AG08396 (cell line): Measurements from ENCODE around the gene SCTR.

Experiments
- DNase-seq: peaks from one replicate; pipeline ENCODE4 v3.0.0; 2012; ENCODE audit warnings: low spot score, mixed read lengths

Gene SCTR

DNA sequence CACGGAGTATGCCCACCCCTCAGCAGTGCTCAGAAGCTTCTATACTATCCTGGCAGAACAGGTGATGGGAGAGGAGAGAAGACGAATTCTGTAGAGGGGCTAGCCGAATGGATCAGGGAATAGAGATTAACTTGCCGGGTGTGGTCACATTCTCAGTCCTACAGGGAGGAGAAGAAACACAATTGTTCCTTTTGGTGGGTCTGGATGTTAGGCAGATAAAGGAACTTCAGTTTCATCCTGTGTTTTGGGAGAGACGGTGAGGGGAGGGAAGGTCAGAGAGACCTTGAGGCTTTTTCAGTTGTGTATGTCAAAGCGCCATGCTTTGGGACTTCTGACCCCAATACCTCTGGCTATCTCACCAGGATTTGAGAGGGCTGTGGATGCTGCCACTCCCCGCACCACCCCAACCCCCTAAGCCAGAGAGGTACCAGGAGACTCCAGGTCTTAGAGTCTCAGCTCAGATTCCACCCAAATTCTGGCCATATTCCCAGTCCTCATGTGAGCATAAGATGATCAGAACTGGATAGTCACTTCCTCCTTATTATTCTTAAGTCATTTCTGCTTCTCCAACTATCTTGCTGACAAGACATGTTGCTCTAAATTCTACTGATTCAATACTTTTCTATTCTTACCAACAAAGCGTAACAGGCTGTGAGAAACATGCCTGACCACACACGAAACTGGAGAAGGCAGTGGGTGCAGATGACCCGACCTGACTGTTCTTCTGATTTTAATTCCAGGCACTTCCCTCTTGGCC is 94.9 kb downstream of the SCTR start:
- no peak for DNase-seq

DNA sequence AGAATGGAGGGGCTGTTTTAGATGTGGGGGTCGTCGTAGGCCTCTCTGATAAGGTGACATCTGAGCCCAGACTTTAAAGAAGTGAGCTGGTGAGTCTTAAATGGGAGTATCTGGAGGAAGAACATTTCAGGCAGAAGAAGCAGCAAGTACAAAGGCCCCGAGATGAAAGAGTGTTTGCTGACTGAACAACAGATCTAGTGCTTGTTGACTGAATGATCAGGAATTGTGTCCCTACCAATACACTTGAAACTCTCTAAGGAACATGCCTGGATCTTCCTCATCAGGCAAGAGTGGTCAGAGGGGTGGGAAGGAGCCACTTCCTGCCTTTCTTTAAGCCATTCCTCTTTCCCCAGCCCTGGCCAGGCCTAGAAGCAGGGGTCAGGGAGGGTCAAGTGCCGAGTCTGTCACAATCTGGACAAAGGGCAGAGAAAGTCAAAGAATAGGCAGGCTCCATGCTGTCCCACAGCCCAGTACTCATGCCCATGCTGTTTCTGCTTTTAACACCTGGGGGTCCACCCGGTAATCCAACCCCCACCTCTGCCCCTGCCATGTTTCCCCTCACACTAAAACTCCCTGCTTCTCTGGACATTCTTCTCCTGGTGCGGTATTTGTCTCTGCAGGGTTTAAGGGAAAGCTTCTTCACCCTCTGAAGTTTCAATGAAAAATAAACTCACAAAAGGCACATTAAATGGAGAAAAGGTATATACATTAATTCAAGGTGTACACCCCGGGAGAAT is 95.6 kb downstream of the SCTR start:
- DNase-seq: no peak

DNA sequence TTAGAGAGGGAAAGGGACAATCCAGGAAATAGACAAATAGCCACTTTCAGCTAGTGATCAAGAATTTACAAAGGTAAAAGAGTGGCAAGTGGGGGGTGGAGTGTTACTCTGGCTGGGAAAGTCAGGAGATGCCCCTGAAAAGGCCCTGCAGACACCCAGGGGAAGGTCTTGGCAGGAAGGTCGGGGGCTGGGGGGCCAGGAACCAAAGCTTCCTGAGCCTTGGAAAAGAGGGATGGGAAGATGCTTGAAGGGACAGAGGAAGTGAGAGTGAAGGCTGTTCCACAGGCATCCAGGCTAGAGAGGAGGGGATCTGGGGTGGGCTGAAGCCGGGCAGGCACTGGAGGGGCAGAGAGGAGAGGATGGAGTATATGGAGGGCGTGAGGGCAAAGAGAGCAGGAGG is 96.5 kb downstream of the SCTR start:
- DNase-seq: no peak

DNA sequence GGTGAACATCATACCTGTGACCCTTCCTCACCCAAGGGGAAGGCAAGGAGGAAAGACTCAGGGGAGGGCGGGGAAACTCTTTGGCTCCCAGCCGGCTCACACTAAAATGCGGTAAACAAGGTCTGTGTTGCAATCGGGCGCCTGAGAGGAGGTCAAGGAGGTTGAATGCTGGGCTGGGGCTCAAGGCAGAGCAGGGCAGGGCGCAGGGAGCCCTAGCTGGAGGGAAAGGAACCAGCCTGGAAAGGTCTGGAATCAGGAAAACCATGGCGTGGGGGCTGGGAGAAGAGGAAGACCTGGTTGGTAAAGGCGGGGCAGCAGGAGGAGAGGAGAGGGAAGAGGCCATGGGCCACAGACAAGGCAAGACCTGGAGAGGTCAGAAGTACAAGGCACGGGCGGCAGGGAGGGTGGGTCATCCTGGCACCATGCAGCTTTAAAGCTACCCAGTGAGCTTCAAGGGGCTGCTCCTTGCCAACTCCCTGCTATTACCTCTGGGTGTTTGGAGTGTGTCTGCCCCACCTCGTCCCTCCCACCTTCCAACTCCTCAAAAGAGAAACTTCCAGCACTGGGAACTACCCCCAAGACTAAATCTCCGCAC is 97.4 kb downstream of the SCTR start:
- DNase-seq: no peak

- DNase-seq: no peak
These were observed 97.9 kb downstream of the SCTR start for GRCh38 chr2:119426396-119426675.

GRCh38 chr2:119425620-119426395 is 98.5 kb downstream of the SCTR start:
- no peak for DNase-seq

GRCh38 chr2:119425119-119425405 is 99.2 kb downstream of the SCTR start:
- DNase-seq: no peak

DNA sequence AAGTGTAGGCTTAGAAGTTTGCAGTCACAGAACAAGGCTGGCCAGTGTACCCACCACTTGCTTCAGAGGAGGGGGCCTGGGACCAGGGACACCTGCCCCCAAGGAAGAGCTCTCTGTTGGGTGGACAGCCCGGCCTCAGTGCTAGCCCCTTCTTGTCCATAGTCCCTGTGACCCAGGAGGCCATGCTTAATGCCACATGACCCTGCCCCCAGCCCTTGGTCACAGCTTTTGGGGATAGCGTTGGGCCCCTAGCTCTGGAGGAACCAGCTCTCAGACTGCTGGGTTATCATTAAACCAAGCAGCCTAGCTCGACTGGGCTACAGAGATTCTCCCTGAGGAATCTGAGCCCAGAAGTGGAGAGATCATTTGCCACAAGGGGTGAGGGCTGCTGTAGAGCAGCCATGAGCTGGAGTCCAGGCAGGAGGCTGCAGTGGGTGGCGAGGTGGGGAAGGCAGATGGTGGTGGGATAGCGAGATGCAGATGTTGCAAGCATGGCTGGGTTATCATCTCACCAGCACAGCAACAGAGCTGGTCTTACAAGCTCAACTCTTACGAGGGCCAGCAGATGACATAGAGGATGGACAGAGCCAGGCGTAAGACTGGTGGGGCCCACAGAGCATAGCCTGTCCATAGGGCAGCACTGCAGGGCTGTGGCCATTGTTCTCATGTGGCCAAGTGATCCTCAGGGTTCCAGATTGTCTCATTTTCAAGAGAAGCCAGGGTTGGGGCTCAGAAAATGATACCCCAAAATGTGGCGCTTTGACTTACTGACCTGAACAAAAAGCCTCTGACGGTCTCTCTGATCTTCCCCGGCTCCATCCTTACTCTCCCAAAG is 99.8 kb downstream of the SCTR start:
- no peak for DNase-seq

GRCh38 chr2:119423811-119424210 is 100.5 kb downstream of the SCTR start:
- no peak for DNase-seq

DNA sequence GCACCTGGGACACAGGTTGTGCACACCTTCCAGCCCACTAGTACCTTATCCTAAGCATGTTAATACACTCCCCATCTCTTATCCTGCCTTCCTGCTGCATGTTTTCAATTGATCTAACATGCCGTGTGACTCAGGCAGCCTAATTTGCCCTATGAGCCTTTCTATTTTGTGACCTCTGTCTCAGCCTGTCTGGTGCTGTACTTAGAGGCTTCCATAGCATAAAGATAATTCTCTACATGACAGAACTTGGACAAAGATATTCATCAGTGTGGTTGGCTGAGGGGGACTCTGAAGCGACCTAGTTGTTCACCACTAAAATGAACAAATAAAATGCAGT is 101.2 kb downstream of the SCTR start:
- DNase-seq: no peak

DNA sequence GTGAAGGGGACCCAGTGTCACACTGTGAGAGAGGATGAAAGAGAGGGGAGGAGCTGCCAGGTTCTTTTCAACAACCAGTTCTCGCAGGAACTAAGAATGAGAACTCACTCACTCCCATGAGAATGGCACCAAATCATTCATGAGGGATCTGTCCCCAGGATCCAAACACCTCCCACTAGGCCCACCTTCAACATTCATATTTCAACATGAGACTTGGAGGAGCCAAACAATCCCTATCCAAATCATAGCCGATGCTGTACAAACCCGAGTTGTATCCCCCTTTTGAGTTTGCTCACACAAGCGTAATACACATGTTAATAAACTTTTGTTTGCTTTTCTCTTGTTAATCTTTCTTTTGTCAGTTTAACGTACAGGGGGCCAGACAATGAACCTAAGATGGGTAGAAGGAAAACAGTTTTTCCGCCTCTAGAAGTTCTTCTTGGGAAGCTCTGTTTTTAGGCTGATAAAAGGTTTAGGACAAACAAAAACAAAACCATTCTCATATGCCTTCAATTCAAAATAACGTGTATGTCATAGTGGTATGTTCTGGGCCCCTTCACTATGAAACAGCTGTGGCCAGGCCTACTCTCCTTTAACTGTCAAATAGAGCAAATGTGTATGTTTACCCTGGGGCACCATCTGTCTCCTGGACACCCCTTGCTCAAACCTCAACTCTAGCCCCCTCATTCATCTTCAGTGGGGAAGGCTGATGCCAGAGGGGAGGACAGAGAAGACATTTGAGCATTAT is 101.7 kb downstream of the SCTR start:
- DNase-seq: no peak

DNA sequence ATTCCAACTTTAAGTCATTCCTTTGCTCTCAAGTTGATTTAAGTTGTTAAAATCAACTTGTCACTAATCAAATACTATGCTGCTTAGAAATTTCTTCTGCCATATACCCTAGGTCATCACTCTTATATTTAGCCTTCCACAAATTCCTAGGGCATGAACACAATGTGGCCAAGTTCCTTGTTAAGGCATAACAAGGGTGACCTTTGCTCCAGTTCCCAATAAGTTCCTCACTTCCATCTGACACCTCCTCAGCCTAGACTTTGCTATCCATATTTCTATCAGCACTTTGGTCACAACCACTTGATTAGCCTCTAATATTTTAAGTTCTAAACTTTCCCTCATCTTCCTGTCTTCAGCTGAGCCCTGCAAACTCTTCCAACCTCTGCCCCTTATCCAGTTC is 102.5 kb downstream of the SCTR start:
- DNase-seq: no peak

DNA sequence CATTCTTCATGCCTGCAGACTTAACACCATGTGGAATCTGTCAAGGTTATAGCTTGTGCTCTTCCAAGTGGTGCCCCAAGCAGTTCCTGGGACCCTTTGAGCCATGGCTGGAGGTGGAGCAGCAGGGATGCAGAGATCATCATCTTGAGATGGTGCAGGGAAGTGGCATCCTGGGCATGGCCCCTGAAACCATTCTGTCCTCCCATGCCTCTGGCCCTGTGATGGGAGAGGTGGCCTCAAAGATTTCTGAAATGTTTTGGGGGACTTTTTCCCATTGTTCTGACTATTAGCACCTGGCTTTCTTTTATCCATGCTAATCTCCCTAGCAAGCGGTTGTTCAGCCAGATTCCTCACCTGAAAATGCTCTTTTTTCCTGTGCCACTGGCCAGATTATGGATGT is 103.0 kb downstream of the SCTR start:
- no peak for DNase-seq

DNA sequence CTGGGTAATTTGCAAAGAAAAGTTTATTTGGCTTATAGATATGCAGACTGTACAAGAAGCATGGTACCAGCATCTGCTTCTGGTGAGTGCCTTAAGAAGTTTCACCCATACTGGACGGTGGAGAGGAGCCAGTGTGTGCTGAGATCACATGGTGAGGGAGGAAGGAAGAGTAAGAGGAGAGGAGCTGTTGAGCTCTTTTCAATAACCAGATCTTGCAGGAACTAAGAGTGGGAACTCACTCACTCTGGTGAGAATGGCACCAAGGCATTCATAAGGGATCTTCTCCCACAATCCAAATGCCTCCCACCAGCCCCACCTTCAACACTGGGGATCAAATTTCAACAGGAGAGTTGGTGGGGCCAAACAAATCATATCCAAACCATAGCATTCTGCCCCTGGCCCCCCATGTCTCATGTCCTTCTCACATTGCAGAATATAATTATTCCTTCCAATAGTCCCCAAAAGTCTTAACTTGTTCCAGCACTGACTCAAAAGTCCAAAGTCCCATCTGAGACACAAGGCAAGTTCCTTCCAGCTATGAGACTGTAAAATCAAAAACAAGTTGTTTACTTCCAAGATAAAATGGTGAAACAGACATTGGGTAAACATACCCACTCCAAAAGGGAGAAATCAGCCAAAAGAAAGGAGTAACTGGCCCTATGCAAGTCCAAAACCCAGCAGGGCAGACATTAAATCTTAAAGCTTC is 104.3 kb downstream of the SCTR start:
- DNase-seq: no peak

DNA sequence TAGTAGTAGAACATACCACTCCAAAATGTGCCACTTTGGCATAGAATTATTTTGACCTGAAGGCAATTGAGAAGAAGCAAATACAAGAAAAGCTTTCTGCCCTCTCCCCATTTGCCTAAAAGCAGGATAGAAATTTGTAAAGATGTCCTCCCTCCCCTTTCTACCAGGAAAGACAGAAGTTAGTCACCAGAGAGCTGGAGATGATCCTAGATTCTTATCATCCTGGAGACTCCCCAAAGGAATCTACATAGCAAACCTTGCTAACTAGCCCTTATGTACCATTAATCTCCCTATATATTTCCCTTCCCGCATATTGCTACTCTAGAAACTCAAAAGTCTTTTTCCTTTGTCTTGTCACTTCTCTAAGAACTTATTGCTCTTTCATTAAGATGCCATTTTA is 105.2 kb downstream of the SCTR start:
- DNase-seq: no peak

- no peak for DNase-seq
These were observed 106.4 kb downstream of the SCTR start for GRCh38 chr2:119417908-119418307.

DNA sequence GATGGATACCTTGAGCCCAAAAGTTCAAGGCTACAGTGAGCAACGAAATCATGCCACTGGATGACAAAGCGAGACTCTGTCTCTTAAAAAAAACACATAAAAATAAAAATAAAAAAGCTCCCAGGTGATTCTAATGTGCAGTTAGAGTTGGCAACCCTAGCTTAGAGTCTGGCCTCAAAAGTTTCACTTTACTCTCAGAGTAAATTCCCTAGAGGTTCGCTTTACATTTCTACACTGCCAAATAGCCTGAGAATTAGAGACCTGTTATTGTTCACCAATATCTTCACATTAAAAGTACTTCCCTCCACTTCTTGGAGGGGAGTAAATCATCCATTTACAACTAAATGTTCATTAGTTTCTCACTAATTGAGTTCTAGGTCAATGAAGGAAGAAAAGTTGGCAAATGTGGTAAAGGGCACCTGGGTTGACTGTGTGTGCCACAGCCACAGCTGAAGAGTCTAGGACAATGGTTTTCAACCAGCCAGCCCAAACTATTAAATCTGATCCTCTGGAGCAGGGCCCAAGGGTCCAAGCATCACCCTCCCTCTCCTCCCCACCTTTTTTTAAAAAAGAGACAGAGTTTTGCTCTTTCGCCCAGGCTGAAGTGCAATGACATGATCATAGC is 107.9 kb downstream of the SCTR start:
- no peak for DNase-seq

DNA sequence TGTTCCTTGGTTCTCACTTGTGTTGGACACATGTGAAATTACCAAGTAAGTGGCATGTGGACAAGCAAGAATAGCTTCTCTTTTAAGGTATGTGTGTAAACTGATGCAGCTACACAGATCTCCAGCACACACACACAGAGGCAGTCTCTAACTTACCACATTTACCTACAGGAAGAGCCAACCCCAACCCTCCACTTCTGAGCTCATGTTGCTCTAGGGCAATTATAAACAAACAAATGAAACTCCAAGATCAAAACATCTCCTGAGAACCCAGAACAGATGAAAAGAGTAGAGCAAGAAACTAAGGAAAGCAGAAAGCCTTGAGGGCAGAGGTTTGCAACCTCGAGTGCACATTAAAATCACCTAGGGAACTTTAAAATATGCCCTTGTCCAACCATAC is 108.7 kb downstream of the SCTR start:
- DNase-seq: no peak

- DNase-seq: no peak
These were observed 109.4 kb downstream of the SCTR start for GRCh38 chr2:119414894-119415293.

- DNase-seq: no peak
These were observed 114.8 kb downstream of the SCTR start for GRCh38 chr2:119409506-119409905.
